Measurements from ENCODE around the gene RAP1A.

GRCh38 chr1:111702504-111703050 is 83.0 kb downstream of the RAP1A start:
- TF ChIP-seq, protein P1, sequence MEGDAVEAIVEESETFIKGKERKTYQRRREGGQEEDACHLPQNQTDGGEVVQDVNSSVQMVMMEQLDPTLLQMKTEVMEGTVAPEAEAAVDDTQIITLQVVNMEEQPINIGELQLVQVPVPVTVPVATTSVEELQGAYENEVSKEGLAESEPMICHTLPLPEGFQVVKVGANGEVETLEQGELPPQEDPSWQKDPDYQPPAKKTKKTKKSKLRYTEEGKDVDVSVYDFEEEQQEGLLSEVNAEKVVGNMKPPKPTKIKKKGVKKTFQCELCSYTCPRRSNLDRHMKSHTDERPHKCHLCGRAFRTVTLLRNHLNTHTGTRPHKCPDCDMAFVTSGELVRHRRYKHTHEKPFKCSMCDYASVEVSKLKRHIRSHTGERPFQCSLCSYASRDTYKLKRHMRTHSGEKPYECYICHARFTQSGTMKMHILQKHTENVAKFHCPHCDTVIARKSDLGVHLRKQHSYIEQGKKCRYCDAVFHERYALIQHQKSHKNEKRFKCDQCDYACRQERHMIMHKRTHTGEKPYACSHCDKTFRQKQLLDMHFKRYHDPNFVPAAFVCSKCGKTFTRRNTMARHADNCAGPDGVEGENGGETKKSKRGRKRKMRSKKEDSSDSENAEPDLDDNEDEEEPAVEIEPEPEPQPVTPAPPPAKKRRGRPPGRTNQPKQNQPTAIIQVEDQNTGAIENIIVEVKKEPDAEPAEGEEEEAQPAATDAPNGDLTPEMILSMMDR (IDR thresholded peaks at IDR 0.05; ENCODE audit: low read depth, low read length, missing input control) = no peak
- TF ChIP-seq REST (IDR thresholded peaks at IDR 0.05) (no peak), ATF3 (IDR thresholded peaks at IDR 0.05) (no peak), JUND (IDR thresholded peaks at IDR 0.05) (no peak), RXRA (IDR thresholded peaks at IDR 0.05) (no peak), YY1 (IDR thresholded peaks at IDR 0.05) (no peak), TAF1 (conservative IDR thresholded peaks at IDR 0.05) (no peak), GABPA (IDR thresholded peaks at IDR 0.05 in 1 of 2, conservative IDR thresholded peaks at IDR 0.05 in 1 of 2) (no peak), FOXA2 (IDR thresholded peaks at IDR 0.05) (no peak), SP1 (IDR thresholded peaks at IDR 0.05) (no peak), MAX (IDR thresholded peaks at IDR 0.05) (no peak), NR2F2 (IDR thresholded peaks at IDR 0.05) (no peak)
- TF ChIP-seq, protein P2, sequence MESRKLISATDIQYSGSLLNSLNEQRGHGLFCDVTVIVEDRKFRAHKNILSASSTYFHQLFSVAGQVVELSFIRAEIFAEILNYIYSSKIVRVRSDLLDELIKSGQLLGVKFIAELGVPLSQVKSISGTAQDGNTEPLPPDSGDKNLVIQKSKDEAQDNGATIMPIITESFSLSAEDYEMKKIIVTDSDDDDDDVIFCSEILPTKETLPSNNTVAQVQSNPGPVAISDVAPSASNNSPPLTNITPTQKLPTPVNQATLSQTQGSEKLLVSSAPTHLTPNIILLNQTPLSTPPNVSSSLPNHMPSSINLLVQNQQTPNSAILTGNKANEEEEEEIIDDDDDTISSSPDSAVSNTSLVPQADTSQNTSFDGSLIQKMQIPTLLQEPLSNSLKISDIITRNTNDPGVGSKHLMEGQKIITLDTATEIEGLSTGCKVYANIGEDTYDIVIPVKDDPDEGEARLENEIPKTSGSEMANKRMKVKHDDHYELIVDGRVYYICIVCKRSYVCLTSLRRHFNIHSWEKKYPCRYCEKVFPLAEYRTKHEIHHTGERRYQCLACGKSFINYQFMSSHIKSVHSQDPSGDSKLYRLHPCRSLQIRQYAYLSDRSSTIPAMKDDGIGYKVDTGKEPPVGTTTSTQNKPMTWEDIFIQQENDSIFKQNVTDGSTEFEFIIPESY (IDR thresholded peaks at IDR 0.05) = no peak

Measured in liver (tissue), 3 donors.